GM21390 (cell line): ENCODE results near the gene ZDHHC14.
"Not testable (repeated sequence)": the region's sequence is repeated elsewhere in the genome, so short reads cannot be mapped to it uniquely, and the experiment has no call there.

ENCODE experiments used
- ATAC-seq: cut with Tn5 transposase; IDR thresholded peaks from one replicate; pipeline ENCODE4 v1.9.1; 2021; ENCODE audit not compliant: unreplicated experiment

Gene ZDHHC14

GRCh38 chr6:157402996-157403685, 22.2 kb downstream of the ZDHHC14 start:
- ATAC-seq = no peak

- no peak for ATAC-seq
Measured at GRCh38 chr6:157403686-157404051, 22.7 kb downstream of the ZDHHC14 start.

GRCh38 chr6:157405986-157406385, 25.0 kb downstream of the ZDHHC14 start:
- no peak for ATAC-seq

GRCh38 chr6:157406661-157407060, 25.7 kb downstream of the ZDHHC14 start:
- no peak for ATAC-seq

GRCh38 chr6:157407646-157408045, 26.7 kb downstream of the ZDHHC14 start:
- ATAC-seq = no peak

GRCh38 chr6:157408427-157408826, 27.4 kb downstream of the ZDHHC14 start:
- not testable (repeated sequence) for ATAC-seq

- ATAC-seq = no peak
Measured at GRCh38 chr6:157410045-157410444, 29.1 kb downstream of the ZDHHC14 start.

- no peak for ATAC-seq
Measured at GRCh38 chr6:157411368-157411767, 30.4 kb downstream of the ZDHHC14 start.

- no peak for ATAC-seq
Measured at GRCh38 chr6:157412791-157413190, 31.8 kb downstream of the ZDHHC14 start.

- no peak for ATAC-seq
Measured at GRCh38 chr6:157420497-157420896, 39.5 kb downstream of the ZDHHC14 start.

GRCh38 chr6:157424491-157425020, 43.6 kb downstream of the ZDHHC14 start:
- ATAC-seq = no peak

GRCh38 chr6:157427969-157428368, 47.0 kb downstream of the ZDHHC14 start:
- no peak for ATAC-seq

GRCh38 chr6:157428427-157429202, 47.6 kb downstream of the ZDHHC14 start:
- no peak for ATAC-seq

GRCh38 chr6:157429248-157429647, 48.3 kb downstream of the ZDHHC14 start:
- ATAC-seq = no peak

GRCh38 chr6:157430834-157431233, 49.8 kb downstream of the ZDHHC14 start:
- no peak for ATAC-seq

- no peak for ATAC-seq
Measured at GRCh38 chr6:157432231-157432891, 51.4 kb downstream of the ZDHHC14 start.

GRCh38 chr6:157432892-157433265, 51.9 kb downstream of the ZDHHC14 start:
- ATAC-seq = no peak

GRCh38 chr6:157433678-157434081, 52.7 kb downstream of the ZDHHC14 start:
- ATAC-seq = no peak

GRCh38 chr6:157434349-157435033, 53.5 kb downstream of the ZDHHC14 start:
- ATAC-seq = no peak

- ATAC-seq = no peak
Measured at GRCh38 chr6:157436219-157436943, 55.4 kb downstream of the ZDHHC14 start.

GRCh38 chr6:157436944-157437336, 56.0 kb downstream of the ZDHHC14 start:
- no peak for ATAC-seq
